Activated T-helper 1 cell treated with anti-CD3 and anti-CD28 coated beads, Interleukin-12 subunit alpha, Interleukin-12 subunit beta, Interleukin-2, Interleukin-4 antibody, amounts not matched to agents 30 ng/mL and 10 ng/mL and 1 ng/mL, durations not matched to agents 14 hours and 24 hours and 36 hours (primary cell): ENCODE results near the gene SYCP2. TPM values are rescaled to one million over a fixed set of nuclear protein-coding genes. Genes with fewer than 3 reads are reported as not detected.
"Not testable (repeated sequence)": the region's sequence is repeated elsewhere in the genome, so short reads cannot be mapped to it uniquely, and the experiment has no call there.

ENCODE experiments used
- DNase-seq: peaks from one replicate; pipeline ENCODE4 v3.0.0; 2021; ENCODE audit warnings: low spot score
- H3K27ac Mint-ChIP-seq: one replicate; pipeline ENCODE4 v1.8.0; 2021; ENCODE audit warnings: mild to moderate bottlenecking, mixed read lengths
- H3K27me3 Mint-ChIP-seq: one replicate; pipeline ENCODE4 v1.8.0; 2022; ENCODE audit warnings: mild to moderate bottlenecking, moderate library complexity, mixed read lengths; ENCODE audit not compliant: insufficient read depth
- H3K36me3 Mint-ChIP-seq: one replicate; pipeline ENCODE4 v1.8.0; 2021; ENCODE audit warnings: low read depth, mixed read lengths
- H3K4me1 Mint-ChIP-seq: one replicate; pipeline ENCODE4 v1.8.0; 2021; ENCODE audit warnings: low read depth, mixed read lengths
- H3K4me3 Mint-ChIP-seq: one replicate; pipeline ENCODE4 v1.8.0; 2021; ENCODE audit warnings: mild to moderate bottlenecking, moderate library complexity, mixed read lengths
- H3K9me3 Mint-ChIP-seq: one replicate; pipeline ENCODE4 v1.8.0; 2021; ENCODE audit warnings: mixed read lengths
- intact Hi-C: fragments of 100-400 bp; cut with micrococcal nuclease; formaldehyde crosslinking; loops from one replicate; pipeline ENCODE4 v1.15.1; 2024
- total RNA-seq: library from RNA; stranded (reverse); gene quantifications from 2 replicates; pipeline ENCODE4 v1.2.3, GENCODE V29; 2022

The SYCP2 gene
- total RNA-seq, 1 donor from 2014 or later: 5.1 TPM

GRCh38 chr20:59880198-59880597 lies 53.2 kb downstream of the SYCP2 start:
- Mint-ChIP-seq H3K4me1 (no peaks in the 10 kb centered on the region), H3K27me3 (no peaks in the 10 kb centered on the region), H3K36me3 (no peaks in the 10 kb centered on the region), H3K9me3 (no peaks in the 10 kb centered on the region), H3K27ac (no peak overlapping the region), H3K4me3 (no peak overlapping the region)
- no peak for DNase-seq
- intact Hi-C loops: no loop called here

GRCh38 chr20:59873409-59873808 lies 60.0 kb downstream of the SYCP2 start:
- Mint-ChIP-seq H3K27ac (no peak overlapping the region), H3K4me3 (no peak overlapping the region), H3K36me3 (no peaks in the 10 kb centered on the region), H3K4me1 (no peaks in the 10 kb centered on the region), H3K9me3 (no peaks in the 10 kb centered on the region), H3K27me3 (peaks cover 3% of the 10 kb centered on the region)
- no peak for DNase-seq
- intact Hi-C loops: no loop called here

- Mint-ChIP-seq H3K4me1 (no peaks in the 10 kb centered on the region), H3K27me3 (peaks cover 3% of the 10 kb centered on the region), H3K9me3 (no peaks in the 10 kb centered on the region), H3K36me3 (no peaks in the 10 kb centered on the region), H3K27ac (no peak overlapping the region), H3K4me3 (no peak overlapping the region)
- DNase-seq: no peak
- intact Hi-C loops: no loop called here
Measured at GRCh38 chr20:59871096-59871495, 62.3 kb downstream of the SYCP2 start.

- intact Hi-C loops: no loop called here
- DNase-seq: no peak
- Mint-ChIP-seq H3K36me3 (no peaks in the 10 kb centered on the region), H3K27me3 (peaks cover 4% of the 10 kb centered on the region), H3K4me3 (no peak overlapping the region), H3K9me3 (no peaks in the 10 kb centered on the region), H3K27ac (no peak overlapping the region), H3K4me1 (no peaks in the 10 kb centered on the region)
Measured at GRCh38 chr20:59866338-59866737, 67.1 kb downstream of the SYCP2 start.

GRCh38 chr20:59864726-59865125 lies 68.7 kb downstream of the SYCP2 start:
- no peak for DNase-seq
- Mint-ChIP-seq H3K4me3 (no peak overlapping the region), H3K36me3 (no peaks in the 10 kb centered on the region), H3K4me1 (no peaks in the 10 kb centered on the region), H3K27ac (no peak overlapping the region), H3K27me3 (peaks cover 1% of the 10 kb centered on the region), H3K9me3 (no peaks in the 10 kb centered on the region)
- intact Hi-C loops: no loop called here

GRCh38 chr20:59863058-59863457 lies 70.4 kb downstream of the SYCP2 start:
- Mint-ChIP-seq H3K4me1 (no peaks in the 10 kb centered on the region), H3K4me3 (no peak overlapping the region), H3K36me3 (no peaks in the 10 kb centered on the region), H3K27me3 (peaks cover 1% of the 10 kb centered on the region), H3K9me3 (no peaks in the 10 kb centered on the region), H3K27ac (no peak overlapping the region)
- intact Hi-C loops: no loop called here
- no peak for DNase-seq

- Mint-ChIP-seq H3K27ac (no peak overlapping the region), H3K4me1 (no peaks in the 10 kb centered on the region), H3K27me3 (peaks cover 1% of the 10 kb centered on the region), H3K9me3 (peaks cover 5% of the 10 kb centered on the region), H3K36me3 (no peaks in the 10 kb centered on the region), H3K4me3 (no peak overlapping the region)
- no peak for DNase-seq
- intact Hi-C loops: no loop called here
Measured at GRCh38 chr20:59861401-59861800, 72.0 kb downstream of the SYCP2 start.

GRCh38 chr20:59858425-59858824 lies 75.0 kb downstream of the SYCP2 start:
- intact Hi-C loops: no loop called here
- peaks cover 5% of the 10 kb centered on the region for H3K9me3 Mint-ChIP-seq

GRCh38 chr20:59857966-59858365 lies 75.5 kb downstream of the SYCP2 start:
- H3K4me1 Mint-ChIP-seq: no peaks in the 10 kb centered on the region
- H3K4me3 Mint-ChIP-seq: no peak overlapping the region
- peaks cover 5% of the 10 kb centered on the region for H3K9me3 Mint-ChIP-seq
- H3K27me3 Mint-ChIP-seq: peaks cover 1% of the 10 kb centered on the region
- H3K27ac Mint-ChIP-seq: no peak overlapping the region
- intact Hi-C loops: no loop called here
- H3K36me3 Mint-ChIP-seq: peaks cover 2% of the 10 kb centered on the region
- no peak for DNase-seq

More at GRCh38 chr20:59858425-59858824, 75.0 kb downstream of the SYCP2 start:
- Mint-ChIP-seq H3K36me3 (peaks cover 2% of the 10 kb centered on the region), H3K4me1 (no peaks in the 10 kb centered on the region), H3K27me3 (peaks cover 1% of the 10 kb centered on the region), H3K4me3 (no peak overlapping the region), H3K27ac (no peak overlapping the region)
- no peak for DNase-seq

GRCh38 chr20:59856941-59857340 lies 76.5 kb downstream of the SYCP2 start:
- H3K36me3 Mint-ChIP-seq, H3K4me3 Mint-ChIP-seq, H3K27me3 Mint-ChIP-seq, H3K4me1 Mint-ChIP-seq, H3K9me3 Mint-ChIP-seq, DNase-seq, intact Hi-C loops, H3K27ac Mint-ChIP-seq: not testable (repeated sequence)

- H3K36me3 Mint-ChIP-seq, DNase-seq, H3K9me3 Mint-ChIP-seq, H3K27ac Mint-ChIP-seq, H3K27me3 Mint-ChIP-seq, intact Hi-C loops, H3K4me3 Mint-ChIP-seq, H3K4me1 Mint-ChIP-seq: not testable (repeated sequence)
Measured at GRCh38 chr20:59856526-59856925, 76.9 kb downstream of the SYCP2 start.

- Mint-ChIP-seq H3K27ac (no peak overlapping the region), H3K4me1 (no peaks in the 10 kb centered on the region), H3K27me3 (peaks cover 2% of the 10 kb centered on the region), H3K4me3 (no peak overlapping the region), H3K9me3 (no peaks in the 10 kb centered on the region), H3K36me3 (peaks cover 2% of the 10 kb centered on the region)
- intact Hi-C loops: loop anchor here (1.0 to 2.0 kb wide), 2 partner anchors 67 to 251 kb away; no protein-coding TSS in a partner anchor
- no peak for DNase-seq
Measured at GRCh38 chr20:59850018-59850641, 83.3 kb downstream of the SYCP2 start.

- H3K9me3 Mint-ChIP-seq: no peaks in the 10 kb centered on the region
- no peaks in the 10 kb centered on the region for H3K36me3 Mint-ChIP-seq
- no peak overlapping the region for H3K27ac Mint-ChIP-seq
- no peak overlapping the region for H3K4me3 Mint-ChIP-seq
- intact Hi-C loops: no loop called here
- DNase-seq: no peak
- H3K27me3 Mint-ChIP-seq: peaks cover 8% of the 10 kb centered on the region
- H3K4me1 Mint-ChIP-seq: no peaks in the 10 kb centered on the region
Measured at GRCh38 chr20:59848182-59848581, 85.3 kb downstream of the SYCP2 start.

- DNase-seq: no peak
- Mint-ChIP-seq H3K9me3 (no peaks in the 10 kb centered on the region), H3K4me3 (no peak overlapping the region), H3K4me1 (no peaks in the 10 kb centered on the region), H3K36me3 (no peaks in the 10 kb centered on the region), H3K27me3 (peaks cover 10% of the 10 kb centered on the region), H3K27ac (no peak overlapping the region)
- intact Hi-C loops: no loop called here
Measured at GRCh38 chr20:59845472-59845871, 88.0 kb downstream of the SYCP2 start.
